ENCODE data around the gene PANX3.

PANX3 gene

GRCh38 chr11:124611064-124611463, at the start of gene PANX3:
TSS of gene PANX3 (plus strand) at chr11:124611428. CDS start at chr11:124611557, 129 bp downstream.
- H3K27me3 Mint-ChIP-seq, result no peaks in the 10 kb centered on the region
- H3K4me1 Mint-ChIP-seq, result peaks cover 6% of the 10 kb centered on the region
- DNase-seq (no peak), ATAC-seq (no peak)
- H3K27ac Mint-ChIP-seq, result no peak within 1 kb of the TSS
- no peak within 1 kb of the TSS for H3K4me3 Mint-ChIP-seq
- no peaks in the 10 kb centered on the region for H3K9me3 Mint-ChIP-seq
- H3K36me3 Mint-ChIP-seq (ENCODE audit: low read depth), result no peaks in the 10 kb centered on the region

GRCh38 chr11:124569697-124570096, 41.5 kb upstream of the PANX3 start, which contains the start of gene OR8A1:
TSS of gene OR8A1 (plus strand) at chr11:124569997. CDS start at chr11:124570120, 123 bp downstream.
- ATAC-seq (no peak), DNase-seq (no peak)
- Mint-ChIP-seq H3K27ac (no peak within 1 kb of the TSS), H3K4me3 (no peak within 1 kb of the TSS), H3K27me3 (peaks cover 19% of the 10 kb centered on the region), H3K36me3 (ENCODE audit: low read depth) (no peaks in the 10 kb centered on the region), H3K4me1 (no peaks in the 10 kb centered on the region), H3K9me3 (no peaks in the 10 kb centered on the region)

GRCh38 chr11:124570160-124570559, 41.1 kb upstream of the PANX3 start:
- H3K9me3 Mint-ChIP-seq, result no peaks in the 10 kb centered on the region
- no peak overlapping the region for H3K4me3 Mint-ChIP-seq
- H3K4me1 Mint-ChIP-seq, result no peaks in the 10 kb centered on the region
- H3K27me3 Mint-ChIP-seq, result peaks cover 22% of the 10 kb centered on the region
- ATAC-seq (no peak), DNase-seq (no peak)
- no peak overlapping the region for H3K27ac Mint-ChIP-seq
- H3K36me3 Mint-ChIP-seq (ENCODE audit: low read depth), result no peaks in the 10 kb centered on the region

GRCh38 chr11:124577716-124578427, 33.4 kb upstream of the PANX3 start:
- Mint-ChIP-seq H3K27me3 (peaks cover 8% of the 10 kb centered on the region), H3K4me3 (no peak overlapping the region), H3K9me3 (no peaks in the 10 kb centered on the region), H3K27ac (no peak overlapping the region), H3K4me1 (no peaks in the 10 kb centered on the region), H3K36me3 (ENCODE audit: low read depth) (no peaks in the 10 kb centered on the region)
- DNase-seq, result no peak
- no peak for ATAC-seq

GRCh38 chr11:124578761-124579160, 32.5 kb upstream of the PANX3 start:
- Mint-ChIP-seq H3K27me3 (peaks cover 8% of the 10 kb centered on the region), H3K4me3 (no peak overlapping the region), H3K9me3 (no peaks in the 10 kb centered on the region), H3K27ac (no peak overlapping the region), H3K36me3 (ENCODE audit: low read depth) (no peaks in the 10 kb centered on the region), H3K4me1 (no peaks in the 10 kb centered on the region)
- DNase-seq (no peak), ATAC-seq (no peak)

DNA sequence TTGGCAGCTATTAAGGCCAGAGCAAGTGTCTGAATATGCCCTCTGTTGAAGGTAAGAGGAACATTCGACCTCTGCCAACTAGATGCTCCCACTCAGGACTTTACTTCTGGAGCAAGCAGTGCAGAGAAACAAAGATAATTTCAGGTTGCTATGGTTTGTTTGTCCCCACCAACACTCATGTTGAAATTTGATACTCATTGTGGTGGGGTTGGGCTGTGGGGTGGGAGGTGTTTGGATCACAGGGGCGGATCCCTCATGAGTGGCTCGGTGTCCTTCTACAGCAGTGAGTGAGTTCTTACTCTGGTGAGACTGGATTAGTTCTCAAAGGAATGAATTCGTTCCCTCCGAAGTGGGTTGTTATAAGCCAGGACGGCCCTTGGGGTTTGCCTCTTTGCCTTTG, 29.4 kb upstream of the PANX3 start:
- no peak overlapping the region for H3K27ac Mint-ChIP-seq
- no peak for ATAC-seq
- H3K4me1 Mint-ChIP-seq, result no peaks in the 10 kb centered on the region
- peaks cover 6% of the 10 kb centered on the region for H3K27me3 Mint-ChIP-seq
- no peaks in the 10 kb centered on the region for H3K36me3 Mint-ChIP-seq (ENCODE audit: low read depth)
- H3K9me3 Mint-ChIP-seq, result no peaks in the 10 kb centered on the region
- no peak for DNase-seq
- H3K4me3 Mint-ChIP-seq, result no peak overlapping the region

DNA sequence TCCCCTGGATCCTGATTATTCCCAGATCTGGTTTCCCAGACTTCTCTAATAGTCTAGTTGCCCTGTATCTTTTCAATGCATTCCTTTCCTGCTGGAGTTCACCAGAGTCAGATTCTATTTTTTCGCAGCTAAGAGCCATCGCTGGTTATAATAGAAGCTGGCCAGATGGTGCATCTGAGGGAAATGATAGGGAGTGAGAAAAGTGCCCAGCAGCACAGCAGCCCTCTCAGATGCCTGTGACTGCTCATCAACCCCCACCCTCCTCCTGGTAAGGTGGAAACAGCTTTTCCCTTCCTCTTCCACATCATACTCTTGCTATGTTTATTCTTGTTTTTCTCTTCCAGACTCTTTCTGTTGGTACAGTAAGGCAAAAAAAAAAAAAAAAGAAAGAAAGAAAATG, 28.7 kb upstream of the PANX3 start:
- Mint-ChIP-seq H3K27ac (no peak overlapping the region), H3K4me3 (no peak overlapping the region), H3K4me1 (no peaks in the 10 kb centered on the region), H3K9me3 (no peaks in the 10 kb centered on the region), H3K27me3 (peaks cover 11% of the 10 kb centered on the region), H3K36me3 (ENCODE audit: low read depth) (no peaks in the 10 kb centered on the region)
- ATAC-seq (no peak), DNase-seq (no peak)

GRCh38 chr11:124583781-124584180, 27.4 kb upstream of the PANX3 start:
- H3K9me3 Mint-ChIP-seq, result no peaks in the 10 kb centered on the region
- peaks cover 14% of the 10 kb centered on the region for H3K27me3 Mint-ChIP-seq
- no peak overlapping the region for H3K4me3 Mint-ChIP-seq
- no peaks in the 10 kb centered on the region for H3K4me1 Mint-ChIP-seq
- H3K36me3 Mint-ChIP-seq (ENCODE audit: low read depth), result no peaks in the 10 kb centered on the region
- no peak overlapping the region for H3K27ac Mint-ChIP-seq
- ATAC-seq (no peak), DNase-seq (no peak)

GRCh38 chr11:124584681-124585372, 26.4 kb upstream of the PANX3 start:
- Mint-ChIP-seq H3K36me3 (ENCODE audit: low read depth) (no peaks in the 10 kb centered on the region), H3K9me3 (no peaks in the 10 kb centered on the region), H3K4me1 (no peaks in the 10 kb centered on the region), H3K4me3 (no peak overlapping the region), H3K27me3 (peaks cover 17% of the 10 kb centered on the region), H3K27ac (no peak overlapping the region)
- DNase-seq (no peak), ATAC-seq (no peak)

DNA sequence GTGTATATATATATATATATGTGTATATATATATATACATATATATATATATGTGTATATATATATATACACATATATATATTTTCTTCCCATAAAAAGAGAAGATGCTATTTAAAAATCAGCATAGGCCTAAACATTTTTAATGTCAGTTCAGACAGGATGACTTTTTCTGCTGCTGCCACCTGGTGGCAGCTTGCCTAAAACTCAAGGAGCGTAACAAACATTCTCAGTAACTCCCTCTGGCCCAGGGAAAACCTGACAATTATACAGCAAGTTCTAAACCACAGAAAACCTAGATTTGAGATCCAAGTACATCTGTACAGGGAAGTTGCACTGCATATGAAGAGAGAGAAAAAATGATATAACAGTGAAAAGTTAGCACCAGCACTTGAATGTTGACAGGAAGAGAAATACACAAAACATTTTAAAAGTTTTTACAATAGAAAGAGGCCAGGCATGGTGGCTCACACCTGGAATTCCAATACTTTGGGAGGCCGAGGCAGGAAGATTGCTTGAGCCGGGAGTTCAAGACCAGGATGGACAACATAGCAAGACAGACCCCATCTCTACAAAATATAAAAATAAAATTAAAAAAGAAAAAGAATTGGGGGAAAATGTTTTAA, 24.9 kb upstream of the PANX3 start:
- Mint-ChIP-seq H3K4me3 (no peak overlapping the region), H3K4me1 (no peaks in the 10 kb centered on the region), H3K9me3 (no peaks in the 10 kb centered on the region), H3K36me3 (ENCODE audit: low read depth) (no peaks in the 10 kb centered on the region), H3K27me3 (peaks cover 22% of the 10 kb centered on the region), H3K27ac (no peak overlapping the region)
- ATAC-seq, result no peak
- DNase-seq, result peak; percentile 43

DNA sequence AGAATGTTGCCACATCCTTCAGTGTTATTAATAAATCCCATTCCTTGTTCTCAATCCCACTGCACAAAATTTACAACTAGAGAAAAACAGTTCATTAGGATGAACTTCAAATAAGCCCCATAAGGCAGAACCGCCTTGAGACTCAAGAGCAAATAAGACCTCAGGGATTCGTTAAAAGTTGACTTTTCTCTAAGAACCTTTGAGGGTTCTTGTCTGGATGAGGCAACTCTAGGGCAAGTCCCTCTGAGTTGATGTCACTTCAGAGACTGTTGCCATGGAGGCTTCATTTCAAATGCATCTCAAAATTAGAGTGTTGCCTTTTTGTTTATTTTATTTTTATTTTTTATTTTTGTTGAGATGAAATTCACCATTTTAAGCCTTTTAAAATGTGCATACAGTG, 19.8 kb upstream of the PANX3 start:
- Mint-ChIP-seq H3K9me3 (no peaks in the 10 kb centered on the region), H3K4me1 (no peaks in the 10 kb centered on the region), H3K27ac (no peak overlapping the region), H3K36me3 (ENCODE audit: low read depth) (no peaks in the 10 kb centered on the region), H3K27me3 (peaks cover 25% of the 10 kb centered on the region), H3K4me3 (no peak overlapping the region)
- DNase-seq (no peak), ATAC-seq (no peak)

GRCh38 chr11:124592627-124593026, 18.6 kb upstream of the PANX3 start:
- Mint-ChIP-seq H3K4me3 (no peak overlapping the region), H3K27me3 (peaks cover 20% of the 10 kb centered on the region), H3K27ac (no peak overlapping the region), H3K4me1 (no peaks in the 10 kb centered on the region), H3K36me3 (ENCODE audit: low read depth) (no peaks in the 10 kb centered on the region), H3K9me3 (no peaks in the 10 kb centered on the region)
- DNase-seq (no peak), ATAC-seq (no peak)

GRCh38 chr11:124595302-124595701, 15.9 kb upstream of the PANX3 start:
- H3K36me3 Mint-ChIP-seq (ENCODE audit: low read depth), result no peaks in the 10 kb centered on the region
- no peak for DNase-seq
- no peak for ATAC-seq

DNA sequence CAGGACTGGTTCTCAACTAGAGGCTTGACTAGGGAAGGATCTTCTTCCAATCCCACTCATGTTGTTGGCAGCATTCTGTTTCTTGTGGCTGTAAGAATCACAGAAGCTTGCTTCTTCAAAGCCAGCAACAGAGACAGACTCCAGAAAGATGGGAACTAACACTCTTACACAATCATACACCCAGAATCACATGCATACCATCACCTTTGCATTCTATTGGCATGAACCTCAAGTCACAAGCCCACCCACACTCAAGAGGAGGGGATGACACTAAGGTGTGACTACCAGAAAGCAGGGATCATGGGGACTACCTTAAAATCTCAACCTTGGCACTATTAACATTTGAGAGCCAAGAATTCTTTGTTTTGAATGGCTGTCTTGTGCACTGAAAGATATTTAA, 13.6 kb upstream of the PANX3 start:
- no peaks in the 10 kb centered on the region for H3K36me3 Mint-ChIP-seq (ENCODE audit: low read depth)
- no peaks in the 10 kb centered on the region for H3K4me1 Mint-ChIP-seq
- H3K9me3 Mint-ChIP-seq, result no peaks in the 10 kb centered on the region
- peaks cover 17% of the 10 kb centered on the region for H3K27me3 Mint-ChIP-seq
- no peak for DNase-seq
- H3K4me3 Mint-ChIP-seq, result no peak overlapping the region
- H3K27ac Mint-ChIP-seq, result no peak overlapping the region
- no peak for ATAC-seq

More at GRCh38 chr11:124595302-124595701, 15.9 kb upstream of the PANX3 start:
- Mint-ChIP-seq H3K4me3 (no peak overlapping the region), H3K27ac (no peak overlapping the region), H3K4me1 (no peaks in the 10 kb centered on the region), H3K27me3 (peaks cover 19% of the 10 kb centered on the region), H3K9me3 (no peaks in the 10 kb centered on the region)

Data from activated naive CD8-positive, alpha-beta T cell treated with anti-CD3 and anti-CD28 coated beads, Interleukin-2, amount 50 U/mL, for 24 hours (primary cell).